Pons (tissue), 1 donor: ENCODE results near the gene ELMO1.
"Not testable (repeated sequence)": the region's sequence is repeated elsewhere in the genome, so short reads cannot be mapped to it uniquely, and the experiment has no call there.

ENCODE experiments used
- DNase-seq: peaks from one replicate; pipeline ENCODE4 v3.0.0-alpha.2; 2016; ENCODE audit warnings: low spot score

The ELMO1 gene

DNA sequence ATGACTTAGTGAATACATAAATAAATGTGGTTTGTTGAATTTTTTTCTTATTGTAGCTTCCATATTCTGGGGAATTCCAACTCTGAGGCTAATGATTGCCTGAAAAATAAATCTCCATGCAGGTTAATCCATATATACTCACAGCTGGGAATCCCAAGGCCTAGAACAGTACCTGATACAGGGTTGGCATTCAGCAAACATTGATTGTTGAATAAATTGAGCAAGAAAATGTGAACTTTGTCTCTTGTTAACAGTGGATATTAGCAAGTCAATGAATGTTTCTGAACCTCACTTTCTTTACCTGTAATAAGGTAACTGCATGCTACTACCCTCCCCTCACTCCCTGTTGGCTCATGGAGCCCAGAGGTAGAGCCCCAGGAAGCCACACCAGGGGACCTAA lies 470.8 kb downstream of the ELMO1 start:
- no peak for DNase-seq

DNA sequence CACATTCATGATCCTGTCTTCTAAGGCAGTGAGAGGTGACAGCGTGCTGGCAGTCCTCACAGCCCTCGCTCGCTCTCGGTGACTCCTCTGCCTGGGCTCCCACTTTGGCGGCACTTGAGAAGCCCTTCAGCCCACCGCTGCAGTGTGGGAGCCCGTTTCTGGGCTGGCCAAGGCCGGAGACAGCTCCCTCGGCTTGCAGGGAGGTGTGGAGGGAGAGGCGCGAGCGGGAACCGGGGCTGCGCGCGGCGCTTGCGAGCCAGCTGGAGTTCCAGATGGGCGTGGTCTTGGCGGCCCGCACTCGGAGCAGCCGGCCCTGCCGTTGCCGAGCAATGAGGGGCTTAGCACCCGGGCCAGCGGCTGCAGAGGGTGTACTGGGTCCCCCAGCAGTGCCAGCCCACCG lies 475.1 kb downstream of the ELMO1 start:
- not testable (repeated sequence) for DNase-seq

DNA sequence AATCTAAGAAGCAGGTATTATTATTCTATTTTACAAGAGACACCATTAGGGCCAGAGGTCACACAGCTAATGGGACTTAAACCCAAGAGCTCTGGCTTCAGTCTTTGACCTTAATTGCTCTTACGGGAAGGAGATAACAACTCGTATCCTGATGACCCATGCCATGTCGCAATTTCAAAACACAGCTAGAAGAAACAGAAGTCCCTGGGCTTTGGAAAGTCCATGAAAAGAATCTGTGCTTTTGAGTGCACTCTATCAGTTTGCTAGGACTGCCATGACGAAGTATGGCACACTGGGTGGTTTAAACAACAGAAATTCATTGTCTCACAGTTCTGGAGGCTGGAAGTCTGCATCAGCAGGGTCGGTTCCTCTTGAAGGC lies 476.5 kb downstream of the ELMO1 start:
- no peak for DNase-seq

DNA sequence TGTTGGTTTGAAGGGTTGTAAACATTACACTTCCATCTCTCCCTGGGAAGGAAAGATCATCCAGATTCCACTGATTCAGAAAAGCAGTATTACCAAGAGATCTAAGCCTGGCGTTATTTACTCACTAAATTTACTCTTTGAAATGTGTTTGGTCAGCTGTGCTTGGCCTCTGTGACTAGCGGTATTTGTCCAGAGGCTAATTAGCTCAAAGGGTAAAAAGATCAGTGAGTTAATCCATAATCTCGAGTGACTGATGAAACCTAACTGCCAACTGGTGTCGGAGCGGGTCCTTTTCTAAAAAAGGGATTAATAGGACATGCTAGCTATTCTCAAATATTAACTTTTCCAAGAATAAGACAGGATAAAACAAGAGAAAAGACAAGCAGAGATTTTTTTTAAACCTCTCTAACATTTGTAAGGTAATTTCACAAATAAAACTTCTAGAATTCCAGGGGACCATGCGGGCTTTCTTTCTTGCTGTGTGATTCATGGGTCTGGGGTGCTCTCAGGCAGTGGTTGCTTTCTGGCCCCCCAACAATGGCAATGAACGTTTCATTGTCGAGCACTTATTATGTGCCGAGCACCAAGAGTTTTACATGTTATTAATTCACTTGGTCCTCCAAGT lies 477.0 kb downstream of the ELMO1 start:
- DNase-seq, result no peak

DNA sequence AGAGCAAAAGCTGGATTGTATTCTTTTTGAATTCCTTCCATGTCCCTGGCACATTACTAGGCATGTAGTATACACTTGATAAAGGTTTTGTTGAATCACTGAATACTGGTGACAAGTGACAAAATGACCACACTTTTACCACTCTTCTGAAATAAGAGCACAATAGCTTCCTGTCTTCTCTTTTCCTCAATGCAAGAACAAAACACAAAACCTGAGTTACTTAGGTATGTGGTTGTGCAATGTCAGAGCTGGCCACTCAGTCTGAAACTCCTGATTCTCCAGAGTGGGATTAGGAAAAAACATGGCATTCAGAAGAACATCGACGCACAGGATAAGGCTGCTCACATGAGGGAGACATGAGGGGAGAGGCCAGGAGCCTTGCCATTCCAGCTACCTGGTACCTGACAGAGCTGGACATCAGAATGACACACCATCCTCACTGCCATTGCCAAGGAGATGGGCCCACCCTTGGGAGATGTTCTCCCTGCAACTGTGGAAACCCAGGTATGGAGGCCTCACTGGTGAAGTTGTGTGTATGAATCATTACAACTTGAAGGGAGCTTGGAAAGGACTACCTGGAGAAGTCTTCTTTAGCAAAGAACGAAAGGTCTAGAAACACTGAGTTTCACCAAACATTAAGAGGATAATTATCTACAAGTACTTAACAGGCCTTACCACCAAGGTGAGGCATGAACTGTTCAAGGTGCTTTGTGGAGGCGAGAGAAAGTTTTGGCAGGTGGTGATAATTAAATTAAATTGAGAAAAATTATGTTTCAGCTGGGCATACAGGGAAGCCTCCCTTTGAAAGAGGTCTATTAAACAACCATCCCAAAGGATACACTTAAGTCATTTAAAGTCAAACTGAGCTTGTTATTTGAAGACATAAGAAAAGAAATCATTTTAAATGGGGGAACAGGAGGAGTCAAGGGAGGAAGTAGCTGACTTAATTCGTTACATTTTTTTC lies 477.8 kb downstream of the ELMO1 start:
- DNase-seq, result no peak

DNA sequence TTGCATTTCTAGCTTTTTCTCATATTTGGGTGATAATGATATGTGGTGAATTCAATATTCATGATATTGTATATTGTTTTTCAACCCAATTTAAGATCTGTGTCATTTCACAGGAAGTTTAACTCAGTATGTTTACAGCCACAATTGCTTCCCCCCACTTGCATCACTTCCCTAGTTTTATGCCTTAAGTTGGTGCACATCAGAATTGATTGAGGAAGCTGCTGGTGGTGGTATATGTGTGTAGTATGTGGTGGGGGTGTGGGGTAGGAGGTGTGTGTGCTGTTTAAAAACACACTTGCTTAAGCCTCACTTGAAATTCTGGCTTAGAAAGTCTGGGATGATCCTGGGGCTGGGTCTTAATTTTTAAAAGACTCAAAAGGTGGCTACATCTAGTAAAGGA lies 479.3 kb downstream of the ELMO1 start:
- no peak for DNase-seq

DNA sequence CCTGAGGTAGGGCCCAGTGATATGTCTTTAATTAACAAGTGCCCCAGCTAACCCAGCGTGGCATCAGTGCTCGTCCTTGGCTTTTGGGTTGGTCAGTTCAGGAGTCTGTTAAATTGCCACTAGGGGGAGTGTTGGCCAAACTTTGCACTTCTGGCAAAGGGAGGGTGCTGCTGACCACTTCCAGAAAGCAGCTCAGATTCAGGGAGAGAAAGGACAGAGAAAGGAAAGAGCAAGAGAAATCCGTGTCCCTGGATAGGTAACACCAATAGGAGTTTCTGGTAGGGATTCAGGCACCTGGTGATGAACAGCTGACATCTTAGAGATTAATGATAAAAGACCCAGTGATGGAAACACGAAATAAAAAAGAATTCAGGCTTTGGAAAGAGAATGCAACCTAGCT lies 481.3 kb downstream of the ELMO1 start:
- peak; percentile 75 for DNase-seq

DNA sequence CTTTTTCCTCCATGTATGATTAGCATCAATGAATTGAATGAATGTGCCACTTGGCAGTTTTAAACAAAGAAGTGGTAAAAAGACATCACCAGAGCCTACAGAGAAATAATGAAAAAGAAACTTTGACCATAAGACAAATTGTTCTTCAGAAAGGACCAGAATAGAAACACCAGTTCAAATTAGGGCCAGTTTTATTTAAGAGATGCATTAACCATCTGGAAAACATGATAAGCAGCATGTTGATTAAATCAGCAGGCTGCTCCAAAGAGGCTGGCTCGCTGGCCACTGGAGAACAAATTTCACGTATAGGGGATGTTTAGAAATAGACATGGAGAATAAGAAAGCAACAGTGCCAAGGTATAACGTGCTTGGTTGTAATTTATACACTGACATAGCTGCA lies 482.0 kb downstream of the ELMO1 start:
- no peak for DNase-seq

DNA sequence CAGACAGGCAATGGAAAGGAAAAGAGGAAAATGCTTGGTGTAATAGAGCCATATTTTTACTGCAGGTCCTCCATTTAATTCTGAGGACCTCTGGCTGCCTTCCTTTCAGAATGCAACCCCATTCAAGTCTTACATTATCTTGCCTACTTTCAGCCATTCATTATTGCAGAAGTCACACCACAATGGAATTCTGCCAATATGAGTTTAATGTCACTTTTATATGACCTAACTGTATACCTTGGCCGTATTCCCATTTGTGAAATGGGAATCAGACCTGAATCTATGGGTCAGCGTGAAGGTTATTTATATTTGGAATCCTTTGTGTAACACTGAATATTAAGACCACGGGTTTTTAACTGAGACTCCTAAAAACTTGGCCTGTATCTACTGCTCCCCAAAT lies 482.6 kb downstream of the ELMO1 start:
- DNase-seq, result no peak

DNA sequence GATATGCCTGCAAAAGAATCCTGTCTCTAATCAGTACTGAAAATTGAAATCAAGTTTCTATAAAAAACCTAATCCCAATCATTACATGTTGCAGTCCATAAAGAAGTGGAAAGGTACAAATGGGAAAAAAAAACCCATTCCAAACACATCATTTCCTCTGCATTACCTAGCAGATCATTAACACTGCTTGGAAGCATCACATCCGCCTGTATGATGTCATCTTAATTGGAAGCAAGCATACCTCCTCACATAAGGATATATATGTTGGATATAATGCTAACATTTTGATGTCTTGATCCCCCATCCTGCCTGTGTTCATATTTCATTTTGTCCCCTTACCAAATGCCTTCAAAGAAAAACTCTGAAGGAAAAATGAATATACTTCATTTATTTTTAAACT lies 483.0 kb downstream of the ELMO1 start:
- DNase-seq, result no peak

DNA sequence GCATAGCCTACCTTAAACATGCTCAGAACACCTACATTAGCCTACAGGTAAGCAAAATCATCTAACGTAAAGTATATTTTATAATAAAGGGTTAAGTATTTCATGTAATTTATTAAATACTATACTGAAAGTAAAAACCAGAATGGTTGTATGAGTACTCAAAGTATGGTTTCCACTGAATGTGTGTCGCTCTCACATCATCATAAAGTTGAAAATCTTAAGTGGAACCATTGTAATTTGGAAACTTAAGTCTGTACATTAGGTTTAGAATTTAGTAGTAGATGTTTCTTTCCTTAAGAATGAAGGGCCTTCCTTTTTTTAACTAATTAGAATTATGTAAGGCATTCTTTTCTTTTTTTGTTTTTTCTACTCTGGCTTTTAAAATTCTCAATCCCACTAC lies 484.4 kb downstream of the ELMO1 start:
- DNase-seq, result no peak

DNA sequence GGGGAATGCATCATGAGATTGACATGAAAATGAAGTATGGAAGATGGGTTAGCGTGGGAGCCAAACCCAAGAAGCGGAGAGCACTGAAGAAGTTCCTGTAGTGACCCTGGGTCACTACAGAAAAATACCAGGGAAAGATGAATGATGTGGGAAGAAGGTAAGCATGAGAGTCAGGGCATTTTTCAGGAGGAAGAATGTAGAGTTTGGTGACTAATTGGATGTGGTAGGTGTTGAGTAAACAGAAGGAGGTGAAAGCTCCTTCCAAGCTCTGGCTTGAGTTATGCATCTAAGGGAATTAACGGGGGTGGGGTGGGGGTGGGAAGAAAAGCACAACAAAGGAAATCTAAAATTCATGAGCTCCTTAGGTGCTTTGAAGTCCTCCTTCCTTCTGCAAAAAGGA lies 486.3 kb downstream of the ELMO1 start:
- DNase-seq, result no peak

DNA sequence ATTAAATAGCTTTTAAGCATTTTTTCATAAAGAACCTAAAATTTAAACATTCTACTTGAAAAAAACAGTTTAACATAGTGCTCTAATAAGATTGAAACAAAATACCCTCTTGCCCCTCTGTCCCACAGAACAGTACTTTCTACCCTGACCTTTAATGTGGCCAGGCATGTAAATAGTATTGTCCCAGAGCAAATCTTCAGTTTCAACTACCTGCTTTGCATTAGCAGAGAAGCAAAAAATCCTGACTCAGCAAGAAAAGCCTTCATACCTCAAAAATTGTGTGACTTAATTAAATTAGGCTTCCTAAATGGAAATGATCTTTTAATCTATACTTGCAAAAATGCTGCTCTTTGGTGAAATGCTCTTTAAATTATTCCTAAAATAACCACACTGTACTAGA lies 487.0 kb downstream of the ELMO1 start:
- DNase-seq, result no peak

DNA sequence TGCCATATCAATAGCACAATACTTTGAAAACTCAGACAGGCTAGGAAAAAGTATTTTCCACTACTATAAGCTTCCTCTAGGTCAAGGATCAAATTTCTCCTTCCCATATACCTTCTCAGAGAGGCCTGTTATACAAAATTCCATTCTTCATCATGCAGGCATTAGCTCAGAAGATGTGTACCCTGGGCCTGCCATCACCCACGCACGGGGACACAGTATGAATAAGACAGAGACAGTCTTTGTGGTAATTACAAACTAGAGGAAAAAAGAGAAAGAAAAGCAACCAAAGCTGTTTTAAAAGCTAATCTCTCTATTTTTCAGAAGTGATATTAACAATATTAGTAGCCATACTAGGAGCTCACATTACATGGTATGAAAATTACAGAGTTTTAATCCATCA lies 487.6 kb downstream of the ELMO1 start:
- DNase-seq, result no peak

DNA sequence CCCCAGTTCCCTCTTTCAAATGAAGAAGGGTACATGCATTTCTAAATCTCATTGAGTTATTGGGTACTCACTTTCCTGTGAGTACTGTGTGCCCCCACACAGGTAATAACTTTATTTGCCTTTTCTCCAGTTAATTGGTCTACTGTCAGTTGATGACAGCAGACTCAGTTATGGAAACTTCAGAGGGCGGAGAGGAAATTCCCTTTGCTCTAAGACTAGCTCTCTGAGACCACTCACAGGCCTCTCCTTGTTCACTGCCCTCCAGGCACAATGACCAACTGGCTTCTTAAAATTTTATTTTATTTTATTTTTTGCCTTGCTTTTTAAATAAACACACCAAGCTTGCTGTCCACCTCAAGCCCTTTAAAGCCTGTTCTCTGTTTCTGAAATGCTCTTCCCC lies 488.6 kb downstream of the ELMO1 start:
- no peak for DNase-seq

DNA sequence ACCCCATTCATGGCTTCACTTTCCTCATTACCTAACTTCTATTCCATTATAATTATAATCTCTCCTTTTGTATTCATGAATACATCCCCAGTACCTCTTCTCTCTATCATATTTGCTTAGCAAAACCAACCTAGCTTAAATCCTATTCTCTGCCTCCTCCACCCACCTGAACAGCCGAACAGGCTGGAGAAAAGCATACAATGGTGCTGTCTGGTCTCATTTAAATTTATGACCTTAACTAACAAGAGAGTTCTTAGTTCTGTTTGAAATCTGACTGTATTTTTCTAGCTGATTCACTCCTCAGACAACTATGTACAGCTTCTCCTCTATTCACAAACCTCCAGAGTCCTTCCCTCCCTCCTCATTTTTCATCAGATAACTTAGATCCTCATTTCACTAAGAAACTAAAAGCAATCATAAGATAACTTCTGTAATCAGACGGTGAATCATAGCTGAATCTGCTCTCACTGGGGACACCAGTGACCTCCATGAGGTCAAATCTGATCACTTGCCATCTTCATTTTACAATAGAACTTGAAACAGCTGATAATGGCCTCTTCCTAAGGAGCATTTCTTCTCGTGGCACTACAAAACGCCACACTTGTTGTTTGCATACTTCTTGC lies 490.4 kb downstream of the ELMO1 start:
- no peak for DNase-seq

DNA sequence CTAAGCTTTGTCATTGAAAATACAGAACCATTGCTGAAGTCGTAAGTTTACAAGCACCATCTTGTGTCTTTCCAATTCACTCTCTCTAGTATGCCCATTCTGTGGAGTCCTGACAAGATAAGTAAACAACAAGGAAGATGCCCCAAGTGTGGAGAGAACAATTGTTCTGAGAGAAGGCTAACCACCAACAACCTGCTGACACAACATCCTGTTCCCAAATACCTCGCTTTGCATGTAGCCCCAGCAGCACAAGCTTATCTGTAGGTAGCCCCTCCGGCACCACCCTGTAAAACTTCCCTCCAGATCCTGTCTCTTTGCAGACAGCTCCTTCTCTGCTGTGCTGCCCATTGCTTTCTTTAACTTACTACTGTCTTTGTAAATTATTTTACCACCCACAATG lies 491.0 kb downstream of the ELMO1 start:
- DNase-seq, result no peak

DNA sequence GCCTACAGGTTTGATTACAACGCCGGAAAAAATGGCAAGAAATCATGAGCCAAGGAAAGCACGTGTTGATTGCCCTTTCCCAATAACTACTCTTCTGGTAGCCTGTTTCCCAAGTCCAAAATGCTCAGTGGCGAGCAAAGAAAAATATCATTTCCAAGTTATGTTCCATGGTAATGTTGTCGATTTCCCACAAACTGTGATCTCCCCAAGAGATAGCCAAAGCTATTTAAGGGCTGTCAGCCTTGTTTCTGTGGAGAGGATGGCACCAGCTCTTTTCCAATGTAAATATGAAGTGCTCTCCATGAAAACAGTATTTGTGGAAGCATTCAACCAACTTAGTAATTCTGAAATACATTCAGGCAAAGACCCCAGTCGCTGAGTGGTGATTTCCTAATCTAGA lies 491.9 kb downstream of the ELMO1 start:
- no peak for DNase-seq

DNA sequence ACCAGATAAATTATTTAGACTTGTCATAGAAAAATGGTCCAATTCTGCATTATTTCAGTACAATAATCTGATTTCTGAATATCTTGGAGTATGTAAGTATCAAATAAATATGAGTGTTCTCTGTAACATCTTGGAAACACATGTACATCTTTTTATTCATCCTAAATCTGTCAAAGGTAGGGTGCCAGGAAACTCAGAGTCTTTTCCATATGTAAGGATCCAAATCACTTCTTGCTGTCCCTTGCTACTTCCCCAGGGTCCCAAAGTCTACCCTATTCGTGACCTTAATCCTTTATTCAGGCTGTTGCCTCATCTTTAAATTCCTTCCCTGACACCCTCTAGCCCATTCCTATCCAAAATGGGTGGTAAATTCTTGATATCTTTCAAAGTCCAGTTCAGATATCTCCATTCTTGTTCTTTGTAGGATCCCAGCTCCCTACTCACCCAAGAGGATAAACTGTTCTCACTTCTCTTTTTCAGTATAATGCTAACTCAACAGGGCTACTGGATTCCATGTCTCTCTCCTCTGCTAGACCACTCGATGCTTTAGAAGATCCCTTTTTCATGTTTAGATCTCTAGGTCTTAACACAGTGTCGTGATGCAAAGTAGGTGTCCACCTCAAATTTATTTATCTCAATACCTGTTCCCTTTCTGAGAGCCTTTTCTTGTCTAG lies 493.1 kb downstream of the ELMO1 start:
- no peak for DNase-seq

DNA sequence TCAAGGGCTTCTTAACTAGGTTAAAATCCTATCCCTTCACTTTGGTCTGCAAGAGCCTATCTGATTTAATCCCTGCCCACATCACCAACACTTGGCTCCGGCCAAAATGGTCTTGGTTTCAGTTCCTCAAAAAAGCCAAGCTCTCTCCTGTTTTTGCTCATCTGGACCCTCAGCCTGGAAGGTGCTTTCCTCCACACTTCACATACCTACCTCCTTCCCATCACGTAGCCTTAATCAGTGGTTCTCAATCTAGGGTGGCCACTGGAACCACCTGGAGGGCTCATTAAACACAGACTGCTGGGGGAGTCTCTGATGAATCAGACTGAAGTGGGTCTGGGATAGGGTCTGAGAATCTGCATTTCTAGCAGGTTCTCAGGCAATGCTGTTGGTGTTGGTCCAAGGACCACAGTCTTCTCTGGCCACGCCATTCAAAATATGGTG lies 497.4 kb downstream of the ELMO1 start:
- peak; percentile 42 for DNase-seq

DNA sequence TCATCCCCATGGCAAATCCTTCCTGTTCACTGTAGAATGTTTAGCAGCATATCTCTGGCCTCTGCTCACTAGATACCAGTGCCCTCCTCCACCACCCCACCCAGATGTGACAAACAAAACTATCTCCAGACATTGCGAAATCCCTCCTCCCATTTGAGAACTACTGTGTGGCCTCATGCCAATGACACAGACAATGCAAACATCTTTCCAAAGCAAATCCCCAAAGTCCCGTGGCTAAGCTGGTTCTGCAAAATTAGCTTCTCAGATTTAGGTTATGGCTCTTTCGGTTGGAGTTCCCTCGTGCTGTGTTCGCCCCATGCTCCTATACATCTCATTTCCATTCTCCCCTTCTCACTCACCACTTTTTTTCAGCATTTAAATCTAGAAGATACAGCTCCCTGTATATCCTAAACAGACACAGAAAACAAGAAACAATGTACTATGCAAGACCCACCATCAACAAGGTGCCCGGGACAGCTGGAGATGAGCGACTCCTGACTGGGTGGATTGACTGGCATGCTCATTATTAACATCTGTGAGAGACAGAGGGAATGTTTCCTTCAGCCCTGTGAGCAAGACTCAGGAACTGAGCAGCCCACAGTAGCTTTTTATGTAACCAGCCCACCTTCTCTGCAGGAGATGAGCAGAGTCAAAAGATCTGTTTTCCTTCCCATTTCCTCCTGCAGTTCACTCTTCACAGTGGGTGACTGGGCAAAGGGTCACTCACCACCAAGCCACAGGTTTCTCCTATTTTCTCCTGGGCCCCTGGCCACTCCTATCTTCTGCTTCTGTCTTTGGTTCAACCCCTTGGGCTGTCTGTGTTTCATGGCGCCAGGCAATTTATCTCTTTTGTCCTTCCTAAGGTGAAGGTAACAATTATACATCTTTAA lies 498.7 kb downstream of the ELMO1 start:
- DNase-seq, result peak; percentile 57

DNA sequence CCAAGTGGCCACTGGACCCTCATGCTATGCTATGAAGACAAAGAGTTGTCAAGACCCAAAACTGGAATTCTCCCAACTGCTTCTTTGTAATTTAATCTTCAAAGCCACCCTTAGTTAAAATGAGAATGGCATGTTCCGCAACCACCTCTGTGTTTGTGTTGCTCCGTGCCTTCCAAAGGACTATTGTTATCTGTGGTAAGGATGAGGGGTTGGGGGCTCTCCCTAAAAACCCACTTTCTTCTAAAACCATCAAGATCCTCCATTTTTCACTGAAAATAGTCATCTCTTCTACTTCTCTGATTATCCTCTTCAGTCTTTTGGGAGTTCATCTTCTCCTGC lies 502.3 kb downstream of the ELMO1 start:
- no peak for DNase-seq
